ENCODE measurements around the gene GTF2H1.
"Not testable (repeated sequence)": the region's sequence is repeated elsewhere in the genome, so short reads cannot be mapped to it uniquely, and the experiment has no call there.

The GTF2H1 gene

DNA sequence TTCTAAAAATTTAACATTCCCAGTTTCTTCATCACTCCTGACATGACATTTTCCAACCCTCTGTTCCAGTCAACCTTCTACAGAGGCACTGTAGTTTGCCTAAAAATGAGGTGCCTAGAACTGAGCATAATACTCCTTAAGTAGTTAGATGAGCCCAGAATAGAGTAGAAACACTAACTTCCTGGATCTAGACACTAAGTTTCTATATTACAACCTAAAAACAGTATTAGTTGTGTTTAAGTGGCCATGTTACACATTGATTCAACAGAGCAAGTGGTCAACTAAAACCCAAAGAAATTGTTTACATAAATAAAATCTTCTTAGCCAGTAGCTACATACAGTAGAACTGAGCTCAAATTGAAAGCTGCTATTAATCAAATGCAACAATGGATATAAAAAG is 1.8 kb upstream of the GTF2H1 start:
- DNase-seq: no peak

DNA sequence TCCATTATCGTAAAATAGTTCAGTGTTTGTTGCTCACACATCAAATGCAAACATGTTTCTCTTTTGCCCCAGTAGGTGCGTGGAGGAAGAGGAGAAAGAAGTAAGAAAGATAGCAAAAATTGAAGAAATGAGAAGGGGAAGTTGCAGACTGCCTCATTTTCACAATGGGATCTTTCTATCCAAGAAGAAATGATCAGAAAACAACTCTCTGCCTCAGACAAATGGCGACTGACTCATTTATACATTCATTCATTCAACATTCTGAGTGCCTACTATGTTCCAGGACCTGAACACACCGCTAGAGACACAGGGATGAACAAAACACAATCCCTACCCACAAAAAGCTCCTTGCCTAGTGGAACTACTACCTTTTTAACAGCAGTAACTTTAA is 794 bp upstream of the GTF2H1 start:
- DNase-seq: no peak

DNA sequence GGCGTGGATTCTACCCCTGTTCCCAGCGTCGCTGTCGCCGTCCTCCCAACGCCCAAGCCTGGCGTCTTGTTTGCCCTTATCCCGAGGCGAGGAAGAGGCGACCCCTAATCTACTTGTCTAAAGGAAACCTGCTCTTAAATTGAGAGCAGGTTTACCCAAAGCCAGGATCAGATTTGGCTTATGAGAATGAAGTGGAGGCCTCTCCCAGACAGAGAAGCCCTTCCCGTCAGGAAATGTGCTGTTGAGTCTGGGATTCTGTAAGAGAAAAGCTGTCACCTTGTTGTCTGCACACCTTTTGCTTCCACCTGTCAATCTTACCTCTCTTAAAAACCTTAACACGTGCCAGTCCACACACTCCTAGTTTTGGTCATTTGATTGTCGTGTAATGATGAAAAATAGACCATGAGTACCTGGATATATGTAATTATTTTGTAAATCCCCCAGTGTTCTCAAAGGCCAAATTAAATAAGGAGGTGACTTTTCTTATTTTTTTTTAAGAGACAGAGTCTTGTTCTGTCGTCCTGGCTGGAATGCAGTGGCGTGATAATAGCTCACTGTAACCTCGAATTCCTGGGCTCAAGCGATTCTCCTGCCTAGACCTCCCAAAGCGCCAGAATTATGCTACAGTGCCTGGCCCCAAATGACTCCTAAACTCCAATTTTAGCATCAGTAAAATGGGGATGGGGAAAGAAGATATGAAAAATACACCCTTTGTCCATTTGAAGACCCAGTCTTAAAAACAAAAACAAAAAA is 627 bp downstream of the GTF2H1 start:
- DNase-seq: peak; percentile 20

DNA sequence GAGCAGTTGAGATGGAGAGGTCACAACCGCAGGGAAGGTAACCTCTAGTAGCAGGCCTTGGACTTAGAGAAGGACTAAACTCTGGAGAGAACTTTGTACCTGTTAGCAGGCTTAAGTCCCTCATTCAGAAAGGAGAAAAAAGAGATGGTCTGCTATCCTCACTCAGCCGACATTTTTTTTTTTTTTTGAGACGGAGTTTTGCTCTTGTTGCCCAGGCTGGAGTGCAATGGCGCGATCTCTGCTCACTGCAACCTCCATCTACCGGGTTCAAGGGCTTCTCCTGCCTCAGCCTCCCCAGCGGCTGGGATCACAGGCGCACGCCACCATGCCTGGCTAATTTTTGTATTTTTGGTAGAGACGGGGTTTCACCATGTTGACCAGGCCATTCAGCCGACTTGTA is 1.5 kb downstream of the GTF2H1 start:
- not testable (repeated sequence) for DNase-seq

DNA sequence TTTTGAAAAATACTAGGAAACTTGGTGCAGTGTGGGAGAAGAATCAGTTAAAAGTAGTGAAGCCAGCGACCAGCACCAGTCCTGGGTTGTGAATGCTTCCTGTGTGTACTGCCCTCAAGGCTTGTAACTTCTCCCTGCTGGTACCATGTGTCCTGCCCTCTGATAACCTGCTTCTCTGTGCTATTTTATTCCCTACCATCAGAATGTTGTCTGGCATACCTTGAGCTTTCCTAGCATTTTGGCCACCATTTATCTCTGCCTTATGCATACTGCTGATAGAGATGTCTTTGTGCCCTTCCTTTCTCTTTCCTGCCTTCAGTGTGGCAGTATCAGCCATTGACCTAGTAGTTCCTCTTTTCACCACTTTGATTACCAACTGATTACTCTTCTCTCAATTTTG is 2.0 kb downstream of the GTF2H1 start:
- peak; percentile 61 for DNase-seq

DNA sequence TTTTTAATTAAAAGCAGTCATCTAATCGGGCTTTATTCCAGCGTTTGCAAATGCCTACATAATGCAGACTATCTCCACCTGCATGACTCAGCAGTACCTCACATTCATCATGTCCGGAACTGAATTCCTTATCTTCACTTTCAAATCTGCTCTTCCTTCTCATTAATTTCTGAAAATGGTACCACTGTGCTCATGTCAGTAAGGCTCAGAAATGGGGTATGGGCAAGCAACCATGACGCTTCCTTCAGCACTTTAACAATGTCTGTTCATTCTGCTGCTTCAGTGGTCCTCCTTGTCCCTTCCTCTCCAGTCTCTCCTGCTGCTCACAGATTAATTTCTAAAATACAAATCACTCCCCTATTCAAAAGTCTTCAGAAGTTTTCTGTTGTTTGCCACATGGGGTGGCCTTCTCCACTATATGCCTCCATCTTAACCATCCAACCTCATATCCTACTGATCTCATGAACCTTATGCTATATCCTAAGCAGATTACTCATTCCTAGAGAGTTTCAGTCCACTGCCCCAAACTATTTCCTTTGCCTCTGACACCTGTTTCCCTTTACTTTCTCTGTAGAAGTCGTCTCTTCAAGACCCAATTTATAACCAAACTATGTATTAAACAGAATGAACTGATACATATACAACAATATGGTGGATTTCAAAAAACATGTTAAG is 7.0 kb downstream of the GTF2H1 start:
- peak; percentile 68 for DNase-seq

DNA sequence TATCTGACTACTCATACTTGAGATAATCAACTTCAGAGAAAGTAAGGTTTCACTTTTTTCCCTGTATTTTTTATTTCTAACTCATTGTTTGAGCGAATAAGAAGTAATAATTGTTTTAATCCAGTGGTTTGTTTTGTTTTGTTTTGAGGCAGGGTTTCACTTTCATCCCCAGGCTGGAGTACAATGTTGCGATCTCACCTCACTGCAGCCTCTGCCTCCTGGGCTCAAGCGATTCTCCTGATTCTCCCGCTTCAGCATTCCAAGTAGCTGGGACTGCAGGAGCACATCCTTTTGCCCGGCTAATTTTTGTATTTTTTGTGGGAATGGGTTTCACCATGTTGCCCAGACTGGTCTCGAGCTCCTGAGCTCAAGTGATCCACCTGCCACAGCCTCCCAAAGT is 8.6 kb downstream of the GTF2H1 start:
- DNase-seq: no peak

DNA sequence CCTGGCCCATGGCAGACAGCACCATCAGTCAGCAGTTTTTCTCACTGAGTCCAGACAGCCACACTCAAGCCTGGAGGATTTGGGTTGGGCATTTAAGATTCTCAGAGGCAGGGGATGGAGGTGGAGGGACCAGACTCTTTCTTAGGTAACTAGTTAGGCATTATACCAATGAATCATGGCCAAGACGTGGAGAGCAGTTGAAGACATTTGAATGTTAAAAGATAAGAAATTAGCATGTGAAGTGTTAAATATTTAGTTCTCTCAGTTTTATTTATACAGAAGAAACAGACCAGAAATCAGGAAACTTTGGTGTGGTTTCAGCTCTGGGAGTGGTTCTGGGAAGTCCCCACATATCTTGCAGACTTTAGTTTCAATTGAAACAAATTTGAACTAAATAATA is 9.9 kb downstream of the GTF2H1 start:
- no peak for DNase-seq

DNA sequence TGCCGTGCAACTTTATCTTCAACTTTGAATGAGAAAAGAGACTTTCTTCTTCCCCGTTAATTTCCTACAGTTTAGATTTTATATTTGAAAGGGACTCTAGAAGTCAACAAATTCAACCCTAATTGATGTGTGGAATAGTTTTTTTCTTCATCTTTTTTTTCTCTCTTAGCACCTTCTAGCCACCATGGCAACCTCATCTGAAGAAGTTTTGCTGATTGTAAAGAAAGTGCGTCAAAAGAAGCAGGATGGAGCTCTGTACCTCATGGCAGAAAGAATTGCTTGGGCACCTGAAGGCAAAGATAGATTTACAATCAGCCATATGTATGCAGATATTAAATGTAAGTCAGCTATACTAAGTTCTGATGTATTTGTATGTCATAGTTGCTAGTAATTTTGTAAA is 10.5 kb downstream of the GTF2H1 start:
- no peak for DNase-seq

DNA sequence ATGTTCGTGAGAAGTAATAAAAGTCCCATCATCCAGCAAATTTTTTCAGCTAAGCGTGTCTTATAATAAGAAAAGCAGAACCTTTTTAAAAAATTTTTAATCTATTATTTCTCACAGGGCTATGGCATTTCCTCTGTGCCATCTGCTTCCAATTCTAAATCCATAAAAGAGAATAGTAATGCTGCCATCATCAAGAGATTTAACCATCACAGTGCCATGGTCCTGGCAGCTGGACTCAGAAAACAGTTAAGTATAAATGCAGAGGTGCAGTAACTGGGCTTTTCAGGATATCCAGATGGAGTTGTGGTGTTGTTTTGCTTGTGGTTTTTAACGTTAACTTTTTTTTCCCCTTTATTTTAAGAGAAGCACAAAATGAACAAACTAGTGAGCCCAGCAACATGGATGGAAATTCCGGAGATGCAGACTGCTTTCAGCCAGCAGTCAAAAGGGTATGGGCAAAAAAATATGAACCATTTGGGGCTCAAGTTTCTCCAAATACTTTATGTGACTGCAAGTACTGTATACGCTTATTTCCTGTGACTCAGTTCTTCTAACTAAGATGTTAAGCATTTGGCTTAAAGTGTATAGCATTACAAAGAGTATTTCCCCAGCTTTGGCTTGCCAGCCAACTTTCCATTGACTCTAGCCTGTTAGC is 25.2 kb downstream of the GTF2H1 start:
- no peak for DNase-seq

DNA sequence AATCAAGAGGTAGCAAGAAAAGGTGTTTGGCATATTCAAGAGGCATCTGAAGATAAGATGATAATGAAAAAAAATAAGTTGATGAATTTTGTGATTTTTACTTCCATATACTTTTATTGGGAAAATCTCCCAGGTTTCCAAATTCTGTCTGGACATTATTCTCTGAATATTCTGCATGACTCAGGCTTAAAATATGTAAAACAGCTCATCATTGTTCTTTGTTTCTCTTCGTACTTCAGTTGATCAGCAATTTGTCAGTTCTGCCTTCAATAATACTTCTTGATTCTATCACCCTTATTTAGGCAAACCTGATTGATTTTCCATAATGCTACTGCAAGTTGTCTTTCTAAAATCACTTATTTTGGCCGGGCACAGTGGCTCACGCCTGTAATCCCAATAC is 30.2 kb downstream of the GTF2H1 start:
- no peak for DNase-seq

DNA sequence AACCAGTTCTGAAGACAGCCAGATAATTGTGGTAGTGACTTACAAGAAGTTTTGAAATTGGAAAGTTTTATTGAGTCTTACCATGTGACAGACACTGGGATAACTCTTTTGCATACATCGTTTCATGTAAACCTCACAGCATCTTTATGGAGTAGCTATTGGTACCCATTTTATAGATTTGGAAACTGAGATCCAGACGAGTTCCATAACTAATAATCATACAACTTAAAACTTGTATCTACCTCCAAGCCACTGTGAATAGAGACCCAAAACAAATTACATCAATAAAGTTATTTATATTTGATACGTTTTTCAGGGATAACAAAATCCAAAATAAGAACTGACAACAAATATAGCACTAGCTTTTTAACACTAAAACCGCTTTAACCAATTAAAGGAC is 36.3 kb downstream of the GTF2H1 start:
- DNase-seq: no peak

DNA sequence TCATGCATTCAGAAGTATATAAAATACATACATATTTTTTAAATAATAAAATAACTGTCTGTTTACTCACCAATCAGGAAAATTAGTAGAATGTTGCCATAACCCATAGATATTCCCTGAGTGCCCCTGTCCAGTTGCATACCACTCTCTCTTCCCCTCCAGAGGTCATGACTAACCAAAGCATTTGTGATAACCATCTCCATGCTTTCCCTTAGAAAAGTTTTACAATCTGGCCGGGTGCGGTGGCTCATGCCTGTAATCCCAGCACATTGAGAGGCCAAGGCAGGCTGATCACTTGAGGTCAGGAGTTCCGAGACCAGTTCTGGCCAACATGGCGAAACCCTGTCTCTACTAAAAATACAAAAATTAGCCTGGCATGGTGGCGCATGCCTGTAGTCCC is 38.8 kb downstream of the GTF2H1 start:
- DNase-seq: no peak

DNA sequence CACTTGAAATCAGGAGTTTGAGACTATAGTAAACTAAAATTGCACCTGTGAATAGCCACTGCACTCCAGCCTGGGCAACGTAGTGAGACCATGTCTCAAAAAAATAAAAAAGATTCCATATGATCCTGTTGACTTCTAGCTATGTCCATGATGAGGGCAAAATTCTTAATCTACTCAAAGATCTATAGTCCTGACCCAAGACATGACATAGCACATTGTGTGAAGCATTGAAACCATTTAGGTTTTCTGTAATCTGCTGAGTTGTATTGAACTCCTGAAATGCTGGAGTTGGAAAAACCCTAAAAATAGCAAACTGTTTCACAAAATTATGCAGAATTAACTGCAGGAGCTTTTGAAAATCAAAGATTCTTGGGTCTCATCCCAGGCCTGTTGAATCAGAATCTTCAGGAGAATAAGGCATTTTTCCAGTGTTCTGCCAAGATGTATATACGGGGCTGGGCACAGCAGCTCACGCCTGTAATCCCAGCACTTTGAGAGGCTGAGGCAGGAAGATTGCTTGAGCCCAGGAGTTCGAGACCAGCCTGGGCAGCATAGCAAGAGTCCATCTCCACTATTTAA is 42.2 kb downstream of the GTF2H1 start:
- no peak for DNase-seq

DNA sequence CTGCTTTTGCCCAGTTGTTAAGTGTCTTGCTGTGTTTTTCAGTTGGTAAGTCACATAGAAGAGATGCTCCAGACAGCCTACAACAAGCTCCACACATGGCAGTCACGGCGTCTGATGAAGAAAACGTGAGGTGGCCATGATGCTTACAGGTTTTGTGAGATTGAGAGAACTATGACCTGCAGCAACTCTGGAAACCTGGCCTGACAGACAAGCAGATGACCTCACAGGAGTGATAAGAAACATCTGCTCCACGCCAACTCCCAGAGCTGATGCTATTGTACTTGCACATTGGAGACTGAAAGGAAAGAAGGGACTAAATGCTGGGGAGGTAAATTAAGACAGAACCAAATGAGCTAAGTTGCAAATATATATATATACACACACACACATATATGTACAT is 43.4 kb downstream of the GTF2H1 start:
- DNase-seq: peak; percentile 32

DNA sequence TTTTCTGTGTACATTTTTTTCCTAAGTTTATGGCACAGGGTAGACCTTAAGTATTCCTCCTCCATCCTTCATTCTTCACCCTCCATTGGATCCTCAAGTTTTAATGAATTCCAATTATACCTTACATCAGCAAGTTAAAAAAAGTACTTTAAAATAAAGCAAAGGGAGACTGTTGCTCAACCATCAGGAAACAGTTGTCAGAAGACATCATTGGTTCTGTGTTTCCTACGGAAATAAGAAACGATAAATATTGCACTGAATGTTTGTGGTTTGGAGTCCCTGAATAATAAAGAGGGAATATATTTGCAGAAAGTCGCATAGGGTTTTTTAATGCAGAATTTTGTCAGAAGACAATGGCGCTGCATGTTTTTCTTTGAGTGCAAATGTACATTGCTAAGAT is 43.9 kb downstream of the GTF2H1 start:
- DNase-seq: no peak

DNA sequence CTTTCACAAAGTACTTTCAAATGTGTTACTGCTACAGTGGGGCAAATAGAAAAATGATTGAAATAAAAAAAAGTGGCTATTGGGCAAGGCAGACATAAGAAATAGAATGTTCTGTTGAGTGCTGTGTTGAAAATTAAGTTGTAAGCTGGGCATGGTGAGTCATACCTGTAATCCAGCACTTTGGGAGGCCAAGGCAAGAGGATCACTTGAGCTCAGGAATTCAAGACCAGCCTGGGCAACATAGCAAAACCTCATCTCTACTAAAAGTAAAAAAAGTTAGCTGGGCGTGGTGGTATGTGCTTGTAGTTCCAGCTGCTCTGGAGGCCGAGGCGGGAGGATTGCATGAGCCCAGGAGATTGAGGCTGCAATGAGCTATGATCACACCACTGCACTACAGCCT is 45.1 kb downstream of the GTF2H1 start:
- DNase-seq: no peak

DNA sequence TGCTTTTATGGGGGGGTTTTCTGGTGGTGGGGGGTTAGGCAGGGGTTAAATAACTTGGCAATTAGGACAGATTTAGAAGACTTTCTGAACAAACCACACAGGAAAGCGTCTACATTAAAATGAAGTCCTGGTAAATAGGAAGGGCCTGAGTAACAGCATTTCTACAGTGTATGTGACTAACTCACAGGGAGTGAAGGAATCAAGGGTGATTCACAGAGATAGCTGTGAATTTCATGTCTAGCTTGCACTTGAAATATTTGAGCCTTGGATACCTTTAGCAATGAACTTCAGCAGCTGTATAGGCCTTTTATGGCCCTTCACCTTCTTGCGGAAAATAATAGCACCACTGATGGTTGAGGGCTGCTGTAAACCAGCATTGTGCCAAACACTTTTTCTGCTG is 45.9 kb downstream of the GTF2H1 start:
- DNase-seq: no peak

DNA sequence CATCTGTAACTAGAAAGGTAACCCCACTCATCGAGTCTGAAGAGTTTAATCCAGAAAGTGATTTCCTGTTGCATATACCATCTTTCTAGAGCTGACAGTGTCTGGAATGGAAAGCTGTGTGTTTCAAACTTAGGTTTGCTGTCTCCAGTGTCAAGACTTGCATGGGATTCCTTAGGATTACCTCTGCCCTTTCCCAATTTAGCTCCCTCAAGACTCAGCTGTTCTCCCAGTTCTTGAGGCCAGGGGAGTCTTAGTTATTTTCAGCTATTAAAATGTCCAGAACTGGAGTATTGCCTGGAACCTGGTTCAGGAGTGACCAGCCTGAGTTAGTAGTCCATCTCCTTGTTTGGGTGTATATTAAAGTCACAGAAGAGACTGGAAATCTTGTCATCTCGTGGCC is 47.0 kb downstream of the GTF2H1 start:
- DNase-seq: no peak

DNA sequence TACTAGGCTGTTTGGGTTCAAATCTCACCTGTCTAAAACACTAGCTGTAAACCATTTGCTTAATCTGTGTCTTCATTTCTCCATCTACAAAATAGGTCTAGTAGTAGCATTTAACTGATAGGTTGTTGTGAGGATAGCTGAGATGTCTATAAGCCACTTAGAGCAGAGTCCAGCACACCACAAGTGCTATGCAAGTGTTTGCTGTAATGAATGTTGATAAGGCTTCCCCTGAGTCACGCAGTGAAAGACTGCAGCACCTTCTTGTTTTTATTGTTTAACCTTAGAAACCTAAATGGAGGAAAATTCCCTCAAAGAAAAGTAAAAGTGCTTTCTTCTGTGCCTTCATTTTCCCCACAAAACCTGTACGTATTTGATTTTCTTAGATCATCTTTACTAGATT is 48.9 kb downstream of the GTF2H1 start:
- DNase-seq: peak; percentile 38

DNA sequence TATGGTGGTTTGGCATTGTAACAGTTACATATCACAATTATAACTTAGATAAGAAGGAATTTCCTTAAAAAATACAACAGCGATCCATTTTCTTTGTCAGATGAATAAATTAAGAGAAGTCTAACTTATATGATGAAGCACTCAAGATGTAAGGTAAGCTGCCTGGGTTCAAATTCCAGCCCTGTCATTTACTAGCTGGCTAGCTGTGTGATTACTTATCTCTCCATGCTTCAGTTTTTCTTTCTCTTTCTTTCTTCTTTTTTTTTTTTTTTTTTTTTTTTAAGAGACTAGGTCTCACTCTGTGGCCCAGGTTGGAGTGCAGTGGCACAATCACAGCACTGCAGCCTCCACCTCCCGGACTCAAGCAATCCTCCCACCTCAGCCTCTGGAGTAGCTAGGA is 49.8 kb downstream of the GTF2H1 start:
- DNase-seq: no peak

DNA sequence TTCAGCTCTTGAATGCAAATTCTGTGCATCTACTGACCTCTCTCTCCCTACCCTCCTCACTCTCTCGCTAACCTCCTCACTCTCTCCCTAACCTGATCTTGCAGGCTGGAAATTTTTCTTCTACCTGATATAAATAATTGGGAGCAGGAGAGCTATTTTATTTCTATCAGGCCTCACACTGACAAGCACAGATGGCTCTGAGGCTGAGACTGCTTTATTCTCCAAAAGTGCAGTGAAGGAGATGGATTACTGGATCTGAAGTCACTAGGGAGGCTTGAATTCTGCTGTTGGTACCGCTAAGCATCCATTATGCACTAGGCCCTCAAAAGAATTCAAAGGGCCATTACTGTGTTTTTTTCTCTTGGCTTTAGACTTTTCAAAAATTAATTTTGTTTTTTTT is 52.6 kb downstream of the GTF2H1 start:
- no peak for DNase-seq

DNA sequence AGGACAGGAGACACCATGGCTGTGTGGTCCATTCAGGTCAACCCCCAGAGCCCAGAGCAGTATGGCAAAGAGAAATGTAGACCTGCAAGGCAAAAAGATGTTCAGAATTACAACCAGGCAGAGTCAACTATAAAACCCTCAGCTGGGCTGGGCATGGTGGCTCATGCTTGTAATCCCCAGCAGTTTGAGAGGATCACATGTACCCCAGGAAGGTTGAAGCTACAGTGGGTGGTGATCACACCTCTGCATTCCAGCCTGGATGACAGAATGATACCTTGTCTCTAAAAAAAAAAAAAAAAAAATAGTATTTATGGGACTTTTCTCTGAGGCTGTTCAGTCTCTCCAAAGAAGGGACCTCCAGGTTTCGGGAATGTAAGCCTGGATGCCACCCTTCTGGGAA is 53.6 kb downstream of the GTF2H1 start:
- no peak for DNase-seq

DNA sequence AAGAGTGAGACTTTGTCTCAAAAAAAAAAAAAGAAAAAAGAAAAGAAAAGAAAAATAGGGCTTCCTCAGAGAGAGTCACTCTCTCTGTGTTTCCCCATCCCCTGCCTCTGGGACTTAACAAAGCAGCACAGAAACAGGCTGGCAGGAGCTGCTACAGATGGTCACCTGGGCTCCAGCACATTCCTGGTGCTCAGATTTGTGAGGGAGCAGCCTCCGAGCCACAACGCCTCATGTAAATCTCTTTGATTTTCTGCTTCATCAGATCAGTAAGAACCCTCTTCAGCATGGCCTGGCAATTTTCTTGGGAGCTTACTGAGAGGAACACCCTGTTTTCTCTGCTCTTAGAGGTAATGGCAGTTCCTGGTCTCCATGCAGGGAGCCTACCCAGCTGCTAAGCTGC is 56.8 kb downstream of the GTF2H1 start:
- DNase-seq: no peak
